GM23248 (cell line): Measurements from ENCODE around the gene SLC6A18.

Experiments used
- EZH2 ChIP-seq: fragments of 200-600 bp; sonication (generic); IDR thresholded peaks from 2 replicates; pipeline ENCODE4 v1.6.1; 2018; ENCODE audit warnings: antibody characterized with exemption, mild to moderate bottlenecking; ENCODE audit not compliant: insufficient read depth, poor library complexity, severe bottlenecking
- EZH2phosphoT487 ChIP-seq: fragments of 200-600 bp; sonication (generic); IDR thresholded peaks from 2 replicates; pipeline ENCODE4 v1.6.1; 2018; ENCODE audit warnings: antibody characterized with exemption, moderate library complexity, mild to moderate bottlenecking, low read depth; ENCODE audit not compliant: insufficient read depth

DNA sequence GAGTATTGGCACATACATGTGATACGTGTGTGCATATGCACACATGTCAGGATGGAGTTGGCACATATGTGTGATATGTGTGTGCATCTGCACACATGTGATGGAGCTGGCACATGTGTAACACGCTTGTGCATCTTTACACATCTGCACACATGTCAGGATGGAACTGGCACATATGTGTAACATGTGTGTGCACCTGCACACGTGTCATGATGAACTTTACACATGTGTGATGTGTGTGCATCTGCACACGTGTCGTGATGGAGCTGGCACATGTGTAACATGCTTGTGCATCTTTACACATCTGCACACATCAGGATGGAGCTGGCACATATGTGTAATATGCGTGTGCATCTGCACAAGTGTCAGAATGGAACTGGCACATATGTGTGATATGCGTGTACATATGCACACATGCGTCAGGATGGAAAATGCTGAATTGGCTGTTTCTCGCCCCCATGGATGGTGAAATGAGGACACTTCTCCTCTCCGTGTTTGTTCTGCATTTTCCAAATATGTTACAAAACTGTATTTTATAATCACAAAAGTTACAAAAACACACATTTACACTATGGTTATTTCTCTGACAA lies 40.0 kb upstream of the SLC6A18 start:
- TF ChIP-seq EZH2 (no peak), EZH2phosphoT487 (no peak)
